Activated CD4-positive, alpha-beta T cell treated with anti-CD3 and anti-CD28 coated beads, Interleukin-2, Interleukin-6, amounts not matched to agents 100 ng/mL and 50 ng/mL, durations not matched to agents 16 hours and 8 hours (primary cell): ENCODE measurements around the gene SLC25A41.
"Not testable (repeated sequence)": the region's sequence is repeated elsewhere in the genome, so short reads cannot be mapped to it uniquely, and the experiment has no call there.

Experiments used
- DNase-seq: peaks from one replicate; pipeline ENCODE4 v3.0.0-alpha.2; 2020

The SLC25A41 gene

GRCh38 chr19:6459262-6460098, 25.9 kb upstream of the SLC25A41 start, which contains the start of gene SLC25A23:
Gene SLC25A23, minus strand, starts transcription at chr19:6459792. Its CDS starts 164 bp downstream, at chr19:6459628.
- peak; percentile 80 for DNase-seq

GRCh38 chr19:6458695-6459261, 25.2 kb upstream of the SLC25A41 start:
- DNase-seq, result no peak

- DNase-seq, result no peak
These were observed 24.6 kb upstream of the SLC25A41 start for GRCh38 chr19:6457958-6458694.

GRCh38 chr19:6455924-6456323, 22.4 kb upstream of the SLC25A41 start:
- DNase-seq, result no peak

DNA sequence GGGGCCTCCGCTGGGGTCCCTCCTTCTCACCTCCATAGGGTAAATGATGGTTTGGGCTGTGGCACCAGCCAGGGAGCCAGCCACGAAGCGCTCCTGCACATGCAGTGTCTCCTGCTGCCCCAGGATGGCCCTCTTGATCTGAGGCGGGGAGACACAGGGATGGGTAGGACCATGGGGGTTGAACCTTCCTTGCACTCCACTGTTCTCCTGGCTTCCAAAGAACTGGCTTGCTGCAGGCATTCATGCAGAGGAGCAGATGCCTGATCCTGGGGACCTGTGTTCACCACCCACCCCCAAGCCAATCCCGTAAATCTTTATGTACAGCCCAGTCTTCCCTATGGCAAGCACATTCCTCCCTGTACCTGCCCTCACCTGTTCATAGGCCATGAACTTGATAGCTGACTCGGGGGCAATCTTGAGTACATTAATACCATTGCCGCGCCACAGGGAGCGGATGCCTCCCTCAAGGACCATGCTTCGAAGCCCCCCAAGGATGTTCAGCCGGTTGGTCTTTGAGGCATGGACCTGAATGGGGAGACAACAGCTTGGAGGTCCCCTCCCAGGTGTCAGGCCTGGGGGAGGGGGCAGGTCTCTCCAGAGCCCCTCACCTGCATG, 20.5 kb upstream of the SLC25A41 start:
- DNase-seq, result no peak

- no peak for DNase-seq
These were observed 19.3 kb upstream of the SLC25A41 start for GRCh38 chr19:6452899-6453298.

GRCh38 chr19:6452223-6452614, 18.7 kb upstream of the SLC25A41 start:
- DNase-seq, result no peak

DNA sequence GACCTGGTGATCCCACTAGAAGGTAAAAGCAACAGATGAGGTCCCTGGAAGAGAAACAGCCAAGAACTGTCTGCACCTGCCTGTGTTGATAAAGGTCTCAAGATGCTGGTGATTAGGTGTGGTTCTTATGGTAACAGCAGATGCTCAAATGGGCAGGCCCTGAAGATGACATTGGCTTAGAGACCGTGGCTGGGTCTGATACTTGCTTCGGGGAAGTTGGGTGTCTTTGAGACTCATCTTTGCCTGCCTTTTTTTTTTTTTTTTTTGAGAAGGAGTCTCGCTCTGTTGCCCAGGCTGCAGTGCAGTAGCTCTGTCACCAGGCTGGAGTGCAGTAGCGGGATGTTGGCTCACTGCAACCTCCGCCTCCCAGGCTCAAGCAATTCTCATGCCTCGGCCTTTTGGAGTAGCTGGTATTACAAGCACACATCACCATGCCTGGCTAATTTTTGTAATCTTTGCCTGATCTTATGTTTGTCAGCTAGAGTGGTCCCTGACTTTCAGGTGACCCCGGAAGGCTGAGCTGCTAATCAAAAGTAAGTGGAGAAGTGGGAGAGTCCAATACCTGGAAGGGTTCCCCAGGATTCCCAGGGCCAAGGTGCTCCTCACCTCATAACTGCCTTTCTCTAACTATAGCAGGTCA, 18.1 kb upstream of the SLC25A41 start:
- no peak for DNase-seq

GRCh38 chr19:6450166-6450565, 16.6 kb upstream of the SLC25A41 start:
- no peak for DNase-seq

DNA sequence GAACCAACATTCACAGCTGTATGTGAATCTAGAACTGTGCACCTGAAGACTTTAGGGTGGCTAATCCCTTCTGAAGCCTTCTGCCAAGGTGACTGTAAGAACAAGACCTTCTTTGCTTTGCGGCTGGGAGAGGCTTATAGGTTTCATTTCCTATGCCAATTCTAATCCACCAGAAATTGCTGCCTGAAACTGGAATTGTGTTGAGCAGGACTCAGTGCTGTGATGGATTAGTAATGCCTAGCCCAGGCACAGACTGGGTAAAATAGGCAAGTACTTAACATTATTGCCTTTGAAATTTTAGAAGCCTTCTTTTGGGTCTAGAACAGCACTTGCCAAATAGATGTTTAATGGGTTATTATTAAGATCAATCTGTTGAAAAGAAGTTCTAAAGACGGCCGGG, 14.5 kb upstream of the SLC25A41 start:
- no peak for DNase-seq

DNA sequence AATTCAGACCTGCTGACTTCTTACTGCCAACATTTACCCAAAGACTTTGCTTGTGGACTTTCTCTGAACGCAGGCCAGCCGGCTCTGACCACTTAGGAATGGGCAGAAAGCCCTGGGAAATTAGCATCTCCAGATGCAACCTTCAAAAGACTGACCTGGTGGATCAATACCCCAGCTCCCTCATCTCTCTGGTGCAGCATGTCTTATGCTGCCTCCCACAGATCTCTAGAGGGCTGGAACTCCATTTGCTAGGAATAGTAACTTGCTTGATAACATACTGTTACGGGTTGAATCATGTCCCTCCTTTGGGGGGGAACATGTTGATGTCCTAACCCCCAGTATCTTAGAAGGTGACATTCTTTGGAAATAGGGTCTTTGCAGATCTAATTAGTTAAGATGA, 12.9 kb upstream of the SLC25A41 start:
- DNase-seq, result no peak

- DNase-seq, result no peak
These were observed 10.4 kb upstream of the SLC25A41 start for GRCh38 chr19:6443986-6444385.

- DNase-seq, result no peak
These were observed 8.6 kb upstream of the SLC25A41 start for GRCh38 chr19:6442087-6442688.

DNA sequence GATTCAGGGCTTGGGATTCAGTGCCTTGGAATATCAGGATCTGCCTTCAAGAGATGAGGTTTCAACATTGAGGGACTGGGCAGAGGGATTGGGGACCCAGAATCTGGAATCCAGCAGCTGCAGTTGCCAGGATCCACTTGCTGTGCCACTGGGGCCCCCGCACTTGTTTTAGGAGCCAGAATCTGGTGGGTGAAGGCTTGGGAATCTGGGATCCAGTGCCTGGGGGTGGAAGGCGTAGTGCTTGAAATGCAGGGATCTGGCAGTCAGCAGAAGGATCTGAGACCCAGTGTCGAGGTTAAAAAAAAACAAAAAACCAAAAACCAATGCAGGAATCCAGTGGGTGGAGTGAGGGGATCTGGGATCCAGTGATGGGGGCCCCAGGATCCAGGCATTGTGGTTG, 7.3 kb upstream of the SLC25A41 start:
- no peak for DNase-seq

DNA sequence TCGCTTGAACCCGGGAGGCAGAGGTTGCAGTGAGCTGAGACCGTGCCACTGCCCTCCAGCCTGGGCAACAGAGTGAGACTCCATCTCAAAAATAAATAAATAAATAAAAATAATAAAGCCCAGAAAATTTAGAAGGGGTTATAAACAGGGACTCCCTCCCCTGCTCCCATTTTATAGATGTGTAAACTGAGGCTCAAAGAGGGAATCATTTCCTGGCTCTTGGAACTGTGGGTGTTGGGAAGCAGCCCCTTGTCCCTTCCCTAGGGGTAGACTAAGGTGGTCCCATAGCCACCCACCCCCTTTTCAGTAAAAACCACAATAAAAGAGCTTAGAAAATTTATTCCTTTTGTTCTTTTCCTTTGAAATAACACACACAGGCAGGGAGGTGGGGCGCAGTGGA, 6.2 kb upstream of the SLC25A41 start:
- DNase-seq, result no peak

GRCh38 chr19:6433165-6433564, 398 bp downstream of the SLC25A41 start:
- DNase-seq, result no peak

GRCh38 chr19:6431891-6432290, 1.7 kb downstream of the SLC25A41 start:
- no peak for DNase-seq

DNA sequence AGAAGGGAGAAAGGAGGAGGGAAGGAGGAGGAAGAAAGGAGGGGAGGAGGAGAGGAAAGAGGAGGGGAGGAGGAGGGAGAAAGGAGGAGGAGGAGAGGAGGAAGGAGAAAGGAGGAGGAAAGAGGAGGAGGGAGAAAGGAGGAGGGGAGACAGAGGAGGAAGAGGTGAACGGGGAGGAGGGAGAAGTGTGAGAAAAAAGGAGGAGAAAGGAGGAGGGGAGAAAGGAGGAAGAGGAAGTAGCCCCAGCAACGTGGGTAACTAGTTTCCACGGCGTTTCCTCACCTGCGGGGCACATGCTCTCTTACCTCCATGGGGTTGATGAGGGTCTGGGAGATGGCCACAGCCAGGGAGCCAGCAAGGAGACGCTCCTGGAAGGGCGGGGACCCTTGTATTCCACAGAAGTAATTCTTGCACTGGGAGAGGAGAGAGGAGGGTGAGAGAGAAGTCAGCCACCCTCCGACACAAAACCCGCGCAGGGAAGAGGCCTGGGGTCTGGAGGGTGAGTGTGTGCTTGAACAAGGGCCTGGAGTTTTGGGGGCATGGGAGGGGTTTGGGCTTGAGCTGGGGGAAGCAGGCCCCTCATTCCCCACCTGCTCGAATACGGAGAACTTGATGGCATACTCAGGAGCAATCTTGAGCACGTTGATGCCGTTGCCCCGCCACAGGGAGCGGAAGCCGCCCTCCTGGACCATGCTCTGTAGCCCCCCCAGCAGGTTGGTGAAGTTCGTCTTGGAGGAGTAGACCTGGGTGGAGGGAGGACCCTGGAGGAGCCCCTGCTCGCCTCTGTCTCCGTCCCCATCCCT, 3.9 kb downstream of the SLC25A41 start:
- DNase-seq, result no peak

DNA sequence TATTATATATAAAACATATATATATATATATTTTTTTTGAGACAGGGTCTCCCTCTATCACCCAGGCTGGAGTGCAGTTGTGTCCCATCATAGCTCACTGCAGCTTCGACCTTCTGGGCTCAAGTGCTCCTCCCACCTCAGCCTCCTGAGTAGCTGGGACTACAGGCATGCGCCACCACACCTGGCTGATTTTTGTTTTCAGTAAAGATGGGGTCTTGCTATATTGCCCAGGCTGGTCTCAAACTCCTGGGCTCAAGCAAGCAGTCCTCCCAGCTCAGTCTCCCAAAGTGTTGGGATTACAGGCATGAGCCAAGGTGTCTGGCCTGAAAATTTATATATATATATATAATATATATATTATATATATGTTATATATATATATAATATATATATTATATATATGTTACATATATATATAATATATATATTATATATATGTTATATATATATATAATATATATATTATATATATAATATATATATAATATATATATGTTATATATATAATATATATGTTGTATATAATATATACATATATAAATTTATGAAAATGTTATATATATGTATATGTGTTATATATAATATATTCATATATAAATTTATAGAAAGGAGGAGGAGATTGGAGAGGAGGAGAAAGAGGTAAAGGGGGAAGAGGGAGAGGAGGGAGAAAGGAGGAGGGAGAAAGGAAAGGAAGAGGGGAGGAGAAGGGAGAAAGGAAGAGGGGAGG, 4.7 kb downstream of the SLC25A41 start:
- DNase-seq, result not testable (repeated sequence)

- DNase-seq, result no peak
These were observed 6.4 kb downstream of the SLC25A41 start for GRCh38 chr19:6427131-6427530.
